ENCODE results near the gene BRD3OS.
"Not testable (repeated sequence)": the region's sequence is repeated elsewhere in the genome, so short reads cannot be mapped to it uniquely, and the experiment has no call there.

The BRD3OS gene, protein sequence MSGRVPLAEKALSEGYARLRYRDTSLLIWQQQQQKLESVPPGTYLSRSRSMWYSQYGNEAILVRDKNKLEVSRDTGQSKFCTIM

DNA sequence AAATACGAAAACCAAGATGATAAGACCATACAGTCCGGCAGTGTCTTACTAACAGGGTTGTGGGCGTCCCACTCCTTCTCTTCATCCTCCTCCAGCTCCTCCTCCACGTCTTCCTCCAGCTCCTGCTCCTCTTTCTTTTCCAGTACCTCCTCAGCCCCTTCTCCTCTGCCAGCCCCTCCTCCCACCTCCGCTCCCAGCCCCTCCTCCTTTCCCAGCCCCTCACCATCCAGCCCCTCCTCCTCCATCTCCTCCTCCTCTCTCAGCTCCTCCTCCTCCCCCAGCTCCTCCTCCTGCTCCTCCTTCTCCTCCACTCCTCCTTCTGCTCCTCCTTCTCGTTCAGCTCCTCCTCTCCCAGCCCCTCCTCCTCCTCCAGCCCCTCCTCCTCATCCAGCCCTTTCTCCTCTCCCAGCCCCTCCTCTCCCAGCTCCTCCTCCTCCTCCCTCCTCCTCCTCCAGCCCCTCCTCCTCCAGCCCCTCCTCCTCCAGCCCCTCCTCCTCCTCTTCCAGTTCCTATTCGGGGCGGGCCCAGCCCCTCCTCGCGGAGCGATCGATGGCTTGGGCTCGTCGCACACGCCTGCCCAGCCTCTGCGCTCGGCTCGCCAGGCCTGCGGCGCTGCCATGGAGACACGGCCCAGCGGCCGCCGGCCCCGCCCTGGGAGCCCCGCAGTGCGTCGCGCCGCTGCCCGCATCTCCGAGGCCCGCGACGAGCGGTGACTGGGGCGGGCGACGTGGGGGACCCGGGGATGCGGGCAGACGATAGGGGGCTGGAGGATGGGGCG lies at the start of gene BRD3OS:
Gene BRD3OS, plus strand, starts transcription at position 654 of the 778 bp plus-strand sequence. CDS start 1,267 bp downstream, outside the sequence.
- peak; percentile 84 to 95 (median 92) for DNase-seq

DNA sequence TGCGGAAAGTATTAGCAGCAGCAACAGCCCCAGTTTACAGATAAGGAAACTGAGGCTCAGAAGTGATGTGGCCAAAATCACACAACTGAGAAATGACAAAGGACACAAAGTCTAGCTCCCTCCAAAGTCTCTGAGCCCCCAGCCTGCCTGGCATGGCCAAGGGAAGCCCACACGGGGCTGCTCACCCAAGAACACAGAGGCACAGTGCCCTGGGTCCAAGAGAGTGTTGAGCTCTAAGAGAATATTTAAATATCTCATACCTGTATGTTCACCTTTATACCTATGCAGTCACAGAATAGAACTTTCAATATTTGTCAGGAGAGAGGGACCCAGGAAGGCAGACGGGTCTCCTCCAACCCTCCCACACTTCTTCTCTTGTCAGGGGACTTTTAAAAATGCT lies 49.8 kb upstream of the BRD3OS start:
- no peak for DNase-seq

DNA sequence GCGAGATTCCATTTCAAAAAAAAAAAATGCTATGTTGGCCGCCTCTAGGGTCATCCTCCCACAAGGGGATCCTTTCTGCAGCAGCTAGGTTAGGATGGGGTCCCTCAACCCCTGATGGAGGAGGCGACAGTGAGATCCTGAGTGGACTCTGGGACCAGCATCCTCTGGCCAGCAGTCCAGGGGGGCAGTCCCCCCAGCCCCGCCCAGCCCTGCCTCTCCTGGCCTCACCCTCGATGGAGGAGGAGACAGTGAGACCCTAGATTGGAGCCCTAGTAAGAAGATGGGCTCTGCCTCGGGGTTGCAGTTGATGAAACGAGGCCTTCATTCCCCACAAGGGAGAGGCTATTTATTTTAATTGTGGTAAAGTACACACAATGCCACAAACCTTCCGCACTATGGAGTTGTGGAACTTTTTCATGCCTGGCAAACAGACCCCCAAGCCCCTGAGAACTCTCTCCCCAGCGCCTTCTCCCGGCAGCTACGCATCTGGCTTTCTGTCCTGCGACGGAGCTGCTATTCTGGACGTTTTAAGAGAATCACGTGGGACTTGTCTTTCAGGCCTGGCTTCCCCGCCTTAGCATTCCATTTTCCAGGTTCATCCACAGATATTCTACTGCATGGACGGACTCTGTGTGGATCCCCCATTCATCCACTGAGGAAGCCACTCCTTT lies 49.0 kb upstream of the BRD3OS start:
- no peak for DNase-seq

DNA sequence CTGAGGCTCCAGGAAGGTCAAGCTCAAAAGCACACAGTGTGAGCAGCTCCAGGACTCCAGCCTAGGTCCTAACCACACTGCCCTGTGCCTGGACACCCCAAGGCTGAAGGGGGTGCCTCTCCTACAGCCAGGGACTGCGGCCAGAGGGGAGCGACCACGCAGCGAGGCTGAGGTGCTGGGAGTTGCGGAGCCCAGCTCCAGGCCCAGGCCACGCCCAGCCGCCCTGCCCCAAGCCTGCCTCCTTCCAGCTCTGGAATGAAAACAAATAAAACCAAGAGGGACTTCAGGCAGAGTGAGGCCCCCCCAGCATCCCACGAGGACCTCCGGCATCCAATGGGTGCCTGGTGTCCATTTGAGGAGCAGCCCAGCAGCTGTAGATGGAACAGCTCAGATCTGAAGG lies 48.4 kb upstream of the BRD3OS start:
- DNase-seq: no peak

DNA sequence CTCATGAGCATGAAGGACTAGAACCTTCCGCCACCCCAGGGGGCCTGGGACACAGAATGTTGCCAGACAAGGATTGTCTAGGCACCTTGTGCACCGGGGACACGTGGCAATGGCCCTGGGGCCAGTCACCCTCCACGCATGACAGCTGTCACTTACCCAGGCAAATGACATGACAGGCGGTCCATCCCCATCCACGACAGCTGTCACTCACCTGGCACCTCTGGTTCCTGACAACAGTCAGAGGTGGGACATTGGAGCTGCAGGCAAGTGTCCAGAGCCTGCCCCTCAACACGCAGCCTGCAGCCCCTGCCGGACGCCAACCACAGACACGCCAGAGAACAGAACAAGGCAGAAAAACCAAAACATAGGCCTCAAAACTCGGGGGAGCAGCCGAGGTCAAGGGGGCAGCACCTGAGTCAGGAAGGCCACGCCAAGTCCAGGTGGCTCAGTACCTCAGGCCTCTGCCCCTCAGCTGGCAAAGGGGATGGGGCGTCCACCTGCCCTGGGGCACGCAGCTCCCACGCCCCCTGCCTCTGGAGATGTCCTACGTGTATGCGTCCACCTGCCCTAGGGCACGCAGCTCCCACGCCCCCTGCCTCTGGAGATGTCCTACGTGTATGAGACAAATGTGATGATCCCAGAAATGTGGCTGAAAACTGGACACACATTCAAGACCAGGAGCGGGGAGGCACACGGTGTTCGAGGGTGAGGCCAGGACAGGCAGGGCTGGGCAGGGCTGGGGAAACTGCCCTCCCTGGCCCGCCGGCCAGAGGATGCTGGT lies 47.7 kb upstream of the BRD3OS start:
- no peak for DNase-seq

DNA sequence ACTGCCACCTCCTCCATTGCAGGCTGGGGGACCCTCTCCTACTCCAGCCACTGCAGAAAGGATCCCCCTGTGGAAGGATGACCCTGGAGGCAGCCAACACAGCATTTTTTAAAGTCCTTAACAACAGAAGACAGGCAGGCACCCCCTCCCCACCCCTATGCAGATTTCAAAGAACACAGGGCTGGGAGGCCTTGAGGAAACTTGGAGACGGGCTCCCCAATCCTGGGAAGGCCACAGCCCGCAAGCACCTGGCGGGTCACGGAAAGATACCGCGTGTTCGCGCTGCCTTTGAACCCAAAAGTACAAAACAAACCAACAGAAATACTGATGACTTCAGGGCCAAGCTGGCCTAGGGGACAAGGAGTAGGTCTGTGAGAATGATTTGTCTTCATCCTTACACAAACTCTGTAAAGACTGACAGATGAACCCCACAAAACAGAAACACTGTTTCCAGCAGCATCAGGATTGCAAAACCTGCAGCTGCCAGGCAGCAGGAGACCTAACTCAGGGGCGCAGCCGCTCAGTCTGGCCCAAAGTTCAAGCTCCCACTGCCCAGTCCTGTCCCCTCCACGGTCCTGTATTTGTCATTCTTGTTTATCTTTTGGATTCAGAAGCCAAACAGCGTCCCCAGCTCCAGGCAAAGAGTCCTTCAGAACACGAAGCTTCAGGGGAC lies 46.9 kb upstream of the BRD3OS start:
- no peak for DNase-seq

DNA sequence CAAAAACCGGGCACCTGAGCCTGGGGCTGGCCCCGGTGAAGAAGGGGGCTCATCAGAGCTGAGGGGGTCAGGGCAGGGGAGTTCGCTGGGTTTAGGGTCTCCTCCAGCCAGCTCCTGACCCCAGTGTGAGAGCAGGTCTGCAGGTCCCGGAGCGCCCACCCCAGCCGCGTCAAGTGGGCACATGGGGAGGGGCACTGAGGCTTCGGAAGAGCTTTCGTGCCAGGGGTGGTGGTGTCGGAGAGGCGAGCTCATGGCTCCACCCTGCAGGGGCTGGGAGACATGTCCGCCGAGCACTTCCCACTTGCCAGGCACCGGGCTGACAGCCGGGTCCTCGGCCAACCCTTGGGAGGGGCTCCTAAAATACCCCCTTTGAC lies 46.4 kb upstream of the BRD3OS start:
- DNase-seq: no peak

DNA sequence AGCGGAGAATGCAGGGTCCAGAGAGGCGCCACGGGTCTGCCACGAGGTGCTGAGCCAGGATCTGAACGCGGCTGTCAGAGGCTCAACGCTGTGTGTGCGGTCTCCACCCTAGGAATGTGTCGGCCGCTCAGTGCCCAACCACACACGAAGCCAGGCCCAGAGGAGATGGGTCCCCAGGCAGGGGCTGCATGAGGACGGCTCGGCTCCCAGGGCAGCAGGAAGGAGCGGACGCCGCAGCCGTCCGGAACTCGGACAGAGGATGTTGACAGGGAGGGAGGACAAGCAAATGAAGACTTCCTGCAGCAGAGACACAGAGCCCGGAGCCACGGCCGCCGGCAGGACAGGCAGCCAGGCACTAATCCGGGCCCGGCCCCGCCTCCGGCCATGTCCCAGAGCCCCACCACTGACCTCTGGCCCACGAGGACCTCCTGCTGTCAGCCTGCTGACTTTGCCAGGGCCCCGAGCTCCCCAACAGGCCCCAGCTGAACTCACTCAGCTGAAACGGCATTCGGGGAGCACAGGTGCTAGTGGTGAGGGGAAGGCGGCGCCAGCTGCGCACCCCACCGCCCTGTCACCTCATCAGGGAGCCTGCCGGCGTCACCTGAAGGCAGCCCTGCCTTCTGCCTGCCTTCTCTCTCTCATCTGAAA lies 45.9 kb upstream of the BRD3OS start:
- DNase-seq: no peak

DNA sequence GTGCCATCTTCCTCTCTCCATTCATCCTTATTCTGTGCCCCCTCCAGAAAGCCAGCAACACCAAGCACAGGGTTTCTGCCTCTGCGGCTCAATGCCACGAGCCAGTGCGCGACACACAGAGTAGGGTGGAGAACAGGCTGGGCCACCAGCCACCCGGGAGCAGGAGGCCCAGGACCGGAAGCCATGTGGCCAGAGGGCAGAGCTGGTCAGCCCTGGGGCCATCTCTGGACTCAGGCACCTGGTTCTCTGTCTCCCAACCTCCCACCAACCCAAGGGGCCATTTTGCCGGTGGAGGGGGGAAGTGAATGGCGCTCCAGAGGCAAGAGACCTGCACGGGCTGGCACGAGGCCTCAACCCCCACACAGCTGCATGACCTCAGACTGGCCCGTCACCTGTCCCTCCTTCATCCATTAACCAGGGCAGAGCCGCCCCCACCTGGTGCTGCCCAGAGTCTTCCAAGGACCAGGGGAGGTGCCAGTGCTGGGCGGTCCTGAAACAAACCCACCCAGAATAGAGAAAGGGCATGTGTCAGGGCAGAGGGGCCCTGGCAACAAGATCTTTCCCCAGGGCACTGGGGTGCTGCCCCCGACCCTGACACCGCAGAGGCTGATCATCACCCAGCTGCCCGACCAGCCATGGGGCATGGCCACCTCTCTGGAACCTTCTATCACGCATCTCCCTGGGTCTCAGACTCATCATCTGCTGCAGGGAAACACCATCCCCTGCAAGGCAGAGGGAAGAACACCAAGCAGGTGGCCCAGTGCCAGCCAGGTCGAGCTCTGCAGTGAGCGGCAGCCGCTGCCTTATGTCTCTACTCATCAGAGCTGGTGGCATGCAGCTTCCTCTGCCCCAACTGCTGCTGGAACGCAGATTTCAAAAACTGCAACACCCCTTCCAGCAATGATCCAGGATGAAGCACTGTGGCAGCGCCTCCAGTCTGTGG lies 45.1 kb upstream of the BRD3OS start:
- DNase-seq: no peak

DNA sequence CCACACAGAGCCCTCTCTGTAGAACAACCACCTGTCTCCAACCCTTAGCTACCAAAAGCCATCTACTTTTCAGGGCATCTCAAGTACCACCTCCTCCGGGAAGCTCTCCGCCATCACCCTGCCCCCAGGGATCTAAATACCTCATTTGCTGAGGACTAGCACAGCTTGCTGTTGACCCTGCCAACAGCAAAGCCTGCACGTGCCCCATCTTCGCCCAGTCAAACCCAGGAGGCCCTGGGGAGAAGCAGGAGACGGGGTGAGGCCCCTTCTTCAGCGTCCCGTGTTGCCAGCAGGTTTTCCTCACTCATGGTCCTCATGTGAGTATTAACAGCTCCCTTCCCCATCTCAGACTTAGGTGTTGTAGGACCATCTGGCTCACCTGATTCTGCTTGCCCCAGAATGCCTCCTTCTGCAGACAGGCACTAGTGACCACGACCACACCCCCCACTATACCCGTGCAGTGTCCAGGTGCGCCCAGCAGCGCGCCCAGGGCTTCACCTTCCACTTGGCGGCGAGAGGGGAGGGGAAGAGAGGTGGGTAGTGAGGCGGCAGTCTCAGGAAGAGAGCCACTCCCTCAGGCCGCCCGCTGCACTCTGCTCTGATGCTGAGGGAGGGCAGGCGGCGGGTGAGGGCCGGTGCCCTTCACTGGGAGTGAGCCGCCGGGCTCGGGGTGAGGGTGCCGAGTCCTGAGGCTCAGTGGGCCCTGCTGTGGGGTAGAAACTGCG lies 44.3 kb upstream of the BRD3OS start:
- no peak for DNase-seq

DNA sequence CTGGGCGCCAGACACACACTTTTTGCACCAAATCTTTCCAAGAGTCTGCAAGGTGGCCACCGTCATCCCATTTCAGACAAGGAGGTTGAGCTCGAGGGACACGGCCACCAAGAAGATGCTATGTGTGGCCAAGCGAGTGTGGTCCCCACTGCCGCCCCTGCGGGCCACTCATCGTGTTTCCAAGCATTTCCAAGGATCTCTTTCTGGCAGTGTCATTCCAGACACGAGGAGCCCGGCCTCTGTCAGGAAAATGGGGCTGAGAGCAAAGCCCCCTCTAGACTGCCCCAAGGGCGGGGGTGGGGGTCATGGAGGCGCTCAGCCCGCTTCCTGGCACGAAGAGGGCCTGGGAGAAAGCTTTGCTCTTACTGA lies 43.7 kb upstream of the BRD3OS start:
- DNase-seq: no peak

DNA sequence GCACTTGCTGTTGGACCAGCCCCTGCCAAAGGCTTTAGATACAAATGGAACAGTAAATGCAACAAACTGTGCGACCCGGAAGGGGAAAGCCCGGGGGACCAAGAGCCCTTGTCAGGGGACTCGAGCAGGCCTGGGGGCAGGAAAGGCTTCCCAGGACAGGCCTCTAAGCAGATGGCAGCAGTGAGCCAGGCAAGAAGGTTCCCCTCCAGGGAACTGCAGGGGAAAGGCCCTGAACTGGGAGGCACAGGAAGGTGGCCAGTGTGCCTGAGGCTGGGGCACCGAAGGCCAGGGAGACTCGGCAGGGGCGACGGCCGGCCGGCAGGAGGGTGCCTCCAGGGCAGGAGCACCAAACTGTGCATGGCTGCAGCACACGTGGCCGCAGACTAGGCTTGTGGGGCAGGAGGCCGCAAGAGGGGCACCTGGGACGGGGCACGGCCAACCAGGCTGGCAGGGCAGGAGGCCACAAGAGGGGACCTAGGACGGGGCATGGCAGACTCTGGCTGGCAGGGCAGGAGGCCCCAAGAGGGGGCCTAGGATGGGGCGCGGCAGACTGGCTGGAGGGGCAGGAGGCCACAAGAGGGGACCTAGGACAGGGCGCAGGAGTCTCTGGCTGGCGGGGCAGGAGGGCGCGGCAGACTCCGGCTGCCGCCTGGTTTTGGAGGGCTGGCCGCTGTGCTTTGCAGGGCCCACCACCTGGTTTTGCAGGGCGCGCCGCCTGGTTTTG lies 43.2 kb upstream of the BRD3OS start:
- no peak for DNase-seq

DNA sequence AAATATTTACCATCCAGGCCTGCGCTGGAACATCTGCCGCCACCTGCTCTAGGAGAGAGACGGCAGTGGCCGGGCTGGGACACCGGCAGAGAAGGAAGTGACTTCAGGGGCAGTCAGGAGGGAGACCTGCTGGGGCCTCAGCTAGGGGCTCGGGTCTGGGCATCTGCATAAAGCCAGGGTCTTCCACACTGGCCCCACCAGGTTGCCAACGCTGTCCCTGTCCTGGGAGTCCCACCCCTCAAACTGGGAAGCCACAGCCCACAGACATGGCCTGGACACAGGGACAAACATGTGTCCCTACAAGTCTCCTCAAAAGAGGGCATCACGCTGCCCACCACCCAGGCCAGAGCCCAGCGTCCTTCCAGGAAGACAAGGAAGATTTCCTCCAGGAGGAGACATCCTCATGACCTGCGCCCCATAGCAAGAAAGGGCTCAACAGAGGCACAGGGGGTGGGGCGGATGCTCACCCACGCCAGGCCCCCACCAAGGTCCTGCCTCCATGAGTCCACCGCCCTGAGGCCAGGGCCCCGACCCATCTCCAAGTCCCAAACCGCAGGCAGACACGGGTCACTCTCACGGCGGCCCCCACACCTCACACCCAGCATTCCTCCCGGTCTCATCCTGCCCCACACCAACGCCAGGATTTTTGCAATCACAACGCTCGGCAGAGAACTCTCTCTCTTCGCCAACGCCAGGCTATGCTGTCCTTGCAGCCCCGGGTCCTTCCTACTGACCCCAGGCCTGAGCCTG lies 42.1 kb upstream of the BRD3OS start:
- no peak for DNase-seq

DNA sequence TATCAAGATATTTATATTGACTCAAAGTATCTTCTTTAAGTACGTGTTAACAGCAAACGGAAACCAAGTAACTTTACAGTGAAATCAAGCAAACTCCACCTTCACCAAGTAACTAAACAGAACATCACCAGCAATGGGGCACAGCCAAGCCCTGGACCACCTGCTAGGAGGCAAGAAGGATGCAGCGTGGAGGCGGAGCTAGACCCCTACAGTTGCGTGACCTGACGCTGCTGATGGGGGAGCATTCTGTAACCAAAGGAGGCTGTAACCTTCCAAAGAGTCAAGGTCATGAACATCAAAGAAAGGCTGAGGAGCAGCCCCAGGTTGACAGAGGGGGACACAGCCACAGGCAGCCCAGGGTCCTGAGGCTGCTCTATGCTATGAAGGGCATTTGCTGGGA lies 39.2 kb upstream of the BRD3OS start:
- DNase-seq: no peak

DNA sequence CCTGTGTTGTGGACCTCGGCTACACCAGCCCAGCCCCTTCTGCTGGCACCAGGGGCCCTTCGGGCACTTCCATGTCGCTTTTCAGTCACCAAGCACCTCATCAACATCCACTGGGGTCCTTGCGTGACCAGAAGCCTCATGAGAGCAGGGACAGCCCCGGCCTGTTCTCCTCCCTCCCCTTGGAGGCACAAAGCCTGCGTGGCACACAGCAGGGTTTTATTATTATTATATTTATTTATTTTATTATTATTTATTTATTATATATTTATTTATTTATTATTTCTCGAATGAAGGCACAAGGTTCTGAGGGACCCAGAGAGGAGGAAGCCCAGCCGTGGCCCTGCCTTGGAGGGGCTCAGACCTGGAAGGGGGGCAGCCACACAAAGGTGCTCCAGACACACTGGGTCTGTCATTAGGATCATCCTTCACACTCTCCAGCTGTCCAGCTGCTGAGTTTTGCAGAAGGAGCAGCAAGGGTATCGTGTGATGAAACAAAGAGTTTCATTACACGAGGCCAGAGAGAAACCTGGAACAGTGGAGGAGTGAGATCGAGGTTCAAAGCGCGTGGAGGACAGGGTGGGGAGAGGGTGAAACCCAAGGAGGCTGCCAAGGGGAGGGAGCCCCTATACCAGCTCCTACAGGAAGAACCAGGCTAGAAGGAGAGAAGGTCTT lies 38.4 kb upstream of the BRD3OS start:
- DNase-seq: no peak

DNA sequence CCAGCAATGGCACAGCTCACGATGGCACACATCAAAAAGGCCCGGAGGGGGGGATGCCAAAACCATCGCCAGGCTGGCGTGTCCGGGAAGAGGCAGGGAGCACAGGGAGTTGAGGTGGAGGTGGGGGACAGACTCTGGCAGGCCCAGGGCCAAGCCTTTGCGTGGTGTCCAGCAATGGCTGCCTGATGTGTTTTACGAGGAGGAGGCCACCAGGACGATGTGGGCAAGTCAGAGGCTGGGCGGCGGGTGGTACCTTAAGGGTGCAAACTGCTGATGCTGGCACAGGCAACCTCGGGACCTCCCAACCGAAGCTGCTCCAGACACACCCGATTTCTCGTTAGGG lies 37.9 kb upstream of the BRD3OS start:
- DNase-seq: no peak

DNA sequence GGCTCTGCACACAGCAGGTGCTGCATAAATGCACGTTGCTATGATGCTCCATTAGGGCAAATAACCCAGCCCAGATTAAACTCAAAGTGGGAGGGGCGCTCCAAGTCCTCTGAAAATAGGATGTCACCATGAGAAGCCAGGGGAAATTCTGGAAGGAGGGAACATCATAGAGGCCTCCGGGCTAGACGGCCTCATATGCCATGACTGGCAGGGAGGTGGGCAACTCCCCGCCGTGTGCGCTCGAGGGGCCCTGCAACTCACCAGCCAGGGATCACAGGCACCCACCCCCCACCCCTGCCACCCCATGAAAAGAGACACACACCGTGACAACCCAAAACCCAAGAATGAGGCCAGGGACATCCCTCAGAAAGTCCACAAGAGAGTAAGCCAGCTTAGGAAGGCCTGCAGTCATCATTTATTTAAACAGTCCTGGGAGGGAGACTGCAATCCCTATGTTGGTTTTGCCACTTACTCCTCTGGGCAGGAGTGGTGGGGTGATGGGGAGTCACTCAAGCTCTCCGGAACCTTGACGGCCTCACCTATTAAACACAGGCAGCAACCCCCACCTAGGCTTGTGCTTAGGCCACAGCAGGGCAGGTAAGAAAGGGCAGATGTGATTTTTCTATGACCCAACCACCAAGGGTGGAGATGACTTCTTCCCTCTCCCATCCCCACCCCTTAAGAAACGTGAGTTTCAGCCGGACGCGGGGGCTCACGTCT lies 37.2 kb upstream of the BRD3OS start:
- no peak for DNase-seq

DNA sequence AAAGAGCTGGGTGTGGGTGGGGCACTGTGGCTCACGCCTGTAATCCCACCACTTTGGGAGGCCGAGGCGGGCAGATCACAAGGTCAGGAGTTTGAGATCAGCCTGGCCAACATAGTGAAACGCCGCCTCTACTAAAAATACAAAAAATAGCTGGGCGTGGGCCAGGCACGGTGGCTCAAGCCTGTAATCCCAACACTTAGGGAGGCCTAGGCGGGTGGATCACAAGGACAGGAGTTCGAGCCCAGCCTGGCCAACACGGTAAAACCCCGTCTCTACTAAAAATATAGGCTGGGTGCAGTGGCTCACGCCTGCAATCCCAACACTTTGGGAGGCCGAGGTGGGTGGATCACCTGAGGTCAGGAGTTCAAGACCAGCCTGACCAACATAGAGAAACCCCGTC lies 36.5 kb upstream of the BRD3OS start:
- DNase-seq: not testable (repeated sequence)

Measured in stimulated activated naive CD4-positive, alpha-beta T cell (primary cell).